ENCODE data around the gene ILDR1.
A peak's percentile ranks its signal among the peaks of the same experiment; 100 is the strongest.

ILDR1 gene

DNA sequence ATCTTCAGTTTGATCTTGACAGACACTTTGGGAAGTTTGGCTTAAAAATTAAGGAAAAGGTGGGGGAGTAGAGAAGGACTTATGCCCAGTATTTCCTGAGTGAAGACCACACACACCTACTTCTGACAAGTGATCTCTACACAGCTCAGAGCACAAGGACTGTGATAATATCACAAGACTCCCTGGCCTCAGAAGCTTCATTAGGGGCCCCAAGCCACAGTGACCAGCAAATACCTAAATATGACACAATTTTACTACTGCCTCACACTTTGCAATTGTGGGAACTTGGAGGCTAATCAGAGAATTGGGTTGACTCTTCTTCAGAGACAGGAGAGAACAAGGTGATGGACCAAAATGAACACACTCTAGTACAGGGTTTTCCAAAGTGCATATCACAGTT lies 2.6 kb downstream of the ILDR1 start:
- DNase-seq (ENCODE audit: low spot score) (no peak), FAIRE-seq (no peak)

DNA sequence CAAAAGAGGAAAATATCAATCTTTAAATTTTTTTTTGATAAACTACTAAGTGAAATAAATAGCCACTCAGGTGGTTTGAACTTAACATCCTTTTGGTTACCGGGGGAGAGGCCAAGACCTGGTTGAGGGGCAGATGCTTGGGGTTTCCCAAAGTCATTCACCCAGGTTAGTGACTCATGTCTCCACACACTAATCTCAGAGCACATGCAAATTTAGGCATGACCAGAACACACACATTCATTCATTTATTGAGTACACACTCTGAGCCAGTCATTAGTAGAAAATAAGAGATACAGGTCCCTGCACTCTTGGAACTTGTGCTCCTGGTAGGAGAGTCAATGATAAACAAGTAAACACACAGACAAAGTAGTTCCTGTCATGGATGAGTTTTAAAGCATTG lies 7.3 kb downstream of the ILDR1 start:
- DNase-seq (ENCODE audit: low spot score) (no peak), FAIRE-seq (no peak)

GRCh38 chr3:122013448-122013925 lies 8.6 kb downstream of the ILDR1 start:
- FAIRE-seq (no peak), DNase-seq (ENCODE audit: low spot score) (no peak)

DNA sequence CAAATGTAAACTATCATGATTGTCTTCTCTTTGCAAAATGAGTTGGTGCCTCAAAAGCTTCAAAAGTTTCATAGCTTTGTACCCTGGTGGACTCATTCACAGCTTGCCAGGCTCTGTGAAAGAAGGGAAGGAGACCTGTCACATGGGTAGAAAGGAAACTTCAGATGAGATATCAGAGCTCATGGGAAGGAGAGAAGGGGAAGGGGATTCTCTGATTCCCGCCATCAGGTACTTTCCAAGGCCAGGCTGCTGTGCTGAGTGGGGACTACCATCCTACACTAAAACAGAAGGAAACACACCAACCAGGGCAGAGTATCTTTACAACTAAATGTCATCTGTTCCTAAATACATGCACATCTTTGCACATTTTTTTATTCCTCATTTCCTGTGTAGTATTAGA lies 9.2 kb downstream of the ILDR1 start:
- FAIRE-seq: no peak

DNA sequence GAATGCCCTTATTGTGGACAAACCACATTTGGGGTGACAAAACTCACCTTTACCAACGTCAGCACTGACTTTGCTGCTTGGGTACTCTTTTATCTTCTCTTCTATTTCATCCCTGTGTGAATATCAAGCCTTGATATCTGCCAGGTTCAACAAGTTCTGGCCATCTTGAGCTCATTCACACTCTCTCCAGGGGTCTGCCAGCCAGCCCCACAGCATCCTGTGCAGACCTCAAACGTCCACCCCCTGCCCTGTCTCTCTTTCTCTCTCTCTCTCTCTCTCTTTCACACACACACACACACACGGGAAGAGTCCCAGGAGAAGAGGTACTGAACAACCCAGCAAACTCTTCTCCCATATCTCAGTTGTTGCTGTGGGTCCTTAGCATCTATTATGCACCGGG lies 10.7 kb downstream of the ILDR1 start:
- DNase-seq (ENCODE audit: low spot score) (no peak), FAIRE-seq (no peak)

More for the DNA sequence above, 9.2 kb downstream of the ILDR1 start:
- DNase-seq (ENCODE audit: low spot score): no peak

- FAIRE-seq (no peak), DNase-seq (ENCODE audit: low spot score) (no peak)
Measured at GRCh38 chr3:122010506-122010905, 11.5 kb downstream of the ILDR1 start.

DNA sequence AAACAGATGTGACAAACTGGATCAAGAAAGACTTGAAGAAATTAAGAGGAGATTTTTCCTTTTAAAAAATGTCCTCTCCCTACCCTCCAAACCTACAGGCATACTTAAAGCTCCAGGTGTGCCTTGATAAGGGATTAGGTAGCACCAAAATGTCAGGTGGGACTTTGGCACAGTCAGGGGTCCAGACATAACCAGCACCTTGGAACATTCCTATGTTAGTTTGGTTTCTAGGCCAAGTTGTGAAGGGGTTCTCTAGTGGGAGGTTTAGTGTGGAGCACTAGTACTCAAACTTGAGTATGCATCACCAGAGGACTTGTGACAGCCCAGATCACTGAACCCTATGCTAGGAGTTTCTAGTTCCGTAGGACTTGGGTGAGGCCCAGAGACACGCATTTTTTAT lies 13.9 kb downstream of the ILDR1 start:
- FAIRE-seq: no peak
- DNase-seq (ENCODE audit: low spot score): no peak

- FAIRE-seq (no peak), DNase-seq (ENCODE audit: low spot score) (no peak)
Measured at GRCh38 chr3:122006267-122006666, 15.8 kb downstream of the ILDR1 start.

DNA sequence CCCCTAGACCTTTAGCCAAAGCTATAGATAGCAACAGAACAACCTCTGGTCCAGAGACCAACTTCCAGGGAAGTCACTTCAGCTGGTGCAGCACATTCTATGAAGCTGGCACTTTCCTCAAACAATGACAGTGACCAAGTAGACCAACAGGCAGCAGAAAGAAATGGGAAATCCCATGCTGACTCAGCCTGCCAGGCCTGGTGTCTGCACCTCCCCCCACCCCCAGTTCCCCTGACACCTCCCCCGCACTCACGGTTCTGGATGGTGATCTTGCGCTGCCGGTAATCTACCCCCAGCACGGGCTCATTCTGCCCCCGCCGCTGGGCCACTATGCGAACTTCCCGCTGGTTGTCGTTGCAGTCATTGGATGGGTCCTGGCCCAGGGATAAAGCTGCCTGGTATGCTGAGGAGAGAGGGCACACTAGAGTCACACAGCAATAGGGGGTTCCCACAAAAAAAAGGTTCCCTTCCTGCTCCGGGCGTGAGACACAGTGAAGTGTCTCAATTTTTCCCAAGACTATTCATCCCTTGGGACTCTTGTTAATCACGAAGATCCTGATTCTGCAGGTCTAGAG lies 17.0 kb downstream of the ILDR1 start:
- DNase-seq (ENCODE audit: low spot score) (peak; percentile 54), FAIRE-seq (no peak)

- DNase-seq (ENCODE audit: low spot score): no peak
- FAIRE-seq: no peak
Measured at GRCh38 chr3:122004107-122004506, 17.9 kb downstream of the ILDR1 start.

DNA sequence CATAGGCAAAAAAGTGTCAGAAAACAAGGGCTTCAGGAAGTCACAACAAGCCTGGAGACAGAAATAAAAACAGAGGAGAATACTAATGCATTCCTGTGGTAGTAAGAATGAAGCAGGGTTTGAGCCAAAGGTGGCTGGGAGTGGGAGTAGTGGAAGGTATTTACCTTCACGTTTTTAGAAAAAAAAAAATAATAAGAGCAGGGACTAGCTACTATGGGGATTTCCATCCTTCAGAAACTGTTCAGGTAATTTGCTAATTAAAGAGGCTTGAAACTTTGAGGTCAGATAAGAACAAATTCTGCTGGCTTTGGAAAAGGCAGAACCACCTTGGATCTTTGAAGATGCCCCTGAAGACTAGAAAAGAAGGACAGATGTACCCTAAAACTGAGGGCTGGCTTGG lies 18.4 kb downstream of the ILDR1 start:
- FAIRE-seq: no peak
- DNase-seq (ENCODE audit: low spot score): no peak

DNA sequence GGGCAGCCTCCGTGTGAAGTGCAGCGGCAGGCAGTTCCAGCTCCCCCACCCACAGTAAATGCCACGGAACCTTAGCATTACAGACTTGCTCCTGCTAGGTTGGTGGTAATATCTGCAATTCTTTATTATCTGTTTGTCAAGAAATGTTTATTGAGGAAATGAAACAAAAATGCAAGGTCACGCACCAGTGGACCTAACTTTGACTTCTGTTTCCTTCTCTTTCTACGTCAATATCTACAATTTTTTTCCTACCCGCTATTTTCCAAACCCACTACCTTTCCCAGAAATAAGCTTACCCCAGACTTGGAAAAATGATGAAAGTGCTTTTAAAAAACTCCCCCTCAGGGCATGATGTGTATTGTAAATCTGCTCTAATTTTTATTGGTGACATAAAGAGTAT lies 18.9 kb downstream of the ILDR1 start:
- FAIRE-seq (no peak), DNase-seq (ENCODE audit: low spot score) (no peak)

DNA sequence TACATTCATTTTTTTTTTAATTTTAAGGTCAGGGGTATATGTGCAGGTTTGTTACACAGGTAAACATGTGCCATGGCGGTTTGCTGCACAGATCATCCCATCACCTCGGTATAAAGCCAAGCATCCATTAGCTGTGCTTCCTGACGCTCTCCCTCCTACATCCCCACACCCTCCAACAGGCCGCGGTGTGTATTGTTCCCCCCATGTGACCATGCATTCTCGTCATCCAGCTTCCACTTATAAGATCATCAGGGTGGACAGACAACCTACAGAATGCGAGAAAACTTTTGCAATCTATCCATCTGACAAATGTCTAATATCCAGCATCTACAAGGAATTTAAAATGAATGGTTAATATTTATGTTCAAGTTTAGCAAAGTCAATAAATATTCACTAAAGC lies 19.4 kb downstream of the ILDR1 start:
- FAIRE-seq (no peak), DNase-seq (ENCODE audit: low spot score) (no peak)

DNA sequence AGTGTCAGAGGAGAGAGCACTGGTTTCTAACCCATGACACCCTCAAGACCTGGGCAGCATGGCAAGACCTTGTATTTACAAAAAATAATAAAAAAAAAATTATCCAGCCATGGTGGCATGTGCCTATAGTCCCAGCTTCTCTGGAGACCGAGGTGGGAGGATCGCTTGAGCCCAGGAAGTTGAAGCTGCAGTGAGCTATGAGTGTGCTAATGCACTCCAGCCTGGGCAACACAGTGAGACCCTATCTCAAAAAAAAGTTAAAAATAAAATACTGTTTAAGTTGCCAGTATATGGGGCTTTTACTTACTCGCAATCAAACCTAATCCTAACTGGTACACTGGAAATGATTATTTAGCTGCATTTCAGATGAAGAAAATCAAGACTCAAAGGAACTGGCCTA lies 20.2 kb downstream of the ILDR1 start:
- no peak for DNase-seq (ENCODE audit: low spot score)

GRCh38 chr3:122000936-122001605 lies 21.0 kb downstream of the ILDR1 start:
- no peak for FAIRE-seq
- DNase-seq (ENCODE audit: low spot score): no peak

More for the DNA sequence above, 20.2 kb downstream of the ILDR1 start:
- no peak for FAIRE-seq

- FAIRE-seq: no peak
- no peak for DNase-seq (ENCODE audit: low spot score)
Measured at GRCh38 chr3:121999931-122000330, 22.1 kb downstream of the ILDR1 start.

DNA sequence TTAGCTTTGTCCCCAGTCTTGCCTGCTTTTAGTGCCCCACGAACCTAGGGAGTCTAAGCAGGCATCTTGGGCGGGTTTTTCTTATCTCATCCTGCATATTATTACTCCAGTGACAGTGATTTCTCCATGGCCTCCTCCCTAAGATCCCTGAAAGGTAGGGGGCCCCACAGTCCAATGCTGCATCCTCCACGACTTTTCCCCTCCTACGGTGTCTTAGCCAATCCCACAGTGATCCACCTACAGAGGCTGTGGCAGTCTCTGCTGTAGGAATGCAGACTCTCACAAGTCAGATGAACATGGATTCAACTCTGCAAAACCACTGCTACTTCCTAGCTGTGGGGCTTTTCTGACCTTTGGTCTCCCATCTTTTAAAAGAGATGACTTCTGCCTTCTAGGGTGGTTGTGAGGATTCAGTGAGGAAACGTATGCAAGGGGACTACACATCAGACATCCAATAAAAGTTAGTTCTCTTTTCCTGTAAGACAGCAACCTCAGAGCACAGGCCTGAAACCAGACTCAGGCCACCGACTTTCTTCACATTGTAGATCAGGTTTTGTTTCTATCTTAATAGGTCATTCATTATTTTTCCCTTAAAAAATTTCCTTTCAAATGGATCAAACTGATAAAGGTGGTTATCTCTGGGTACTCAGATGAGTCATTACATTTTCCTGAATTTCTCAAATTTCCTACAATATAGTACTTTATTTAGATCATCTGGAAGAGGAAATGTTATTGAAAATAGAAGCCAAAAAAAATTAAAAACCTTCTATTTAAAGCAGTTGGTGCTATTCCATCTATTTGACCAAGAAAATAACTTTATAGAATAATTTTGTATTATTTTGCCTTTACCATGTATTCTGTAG lies 23.2 kb downstream of the ILDR1 start:
- FAIRE-seq: no peak
- DNase-seq (ENCODE audit: low spot score): no peak

GRCh38 chr3:121998030-121998580 lies 23.9 kb downstream of the ILDR1 start:
- no peak for FAIRE-seq

GRCh38 chr3:121997372-121997771 lies 24.7 kb downstream of the ILDR1 start:
- no peak for FAIRE-seq

More at GRCh38 chr3:121998030-121998580, 23.9 kb downstream of the ILDR1 start:
- DNase-seq (ENCODE audit: low spot score): peak; percentile 52

GRCh38 chr3:121996441-121996840 lies 25.6 kb downstream of the ILDR1 start:
- DNase-seq (ENCODE audit: low spot score): no peak
- no peak for FAIRE-seq

More at GRCh38 chr3:121997372-121997771, 24.7 kb downstream of the ILDR1 start:
- no peak for DNase-seq (ENCODE audit: low spot score)

GRCh38 chr3:121995161-121996137 lies 26.6 kb downstream of the ILDR1 start:
- FAIRE-seq (no peak), DNase-seq (ENCODE audit: low spot score) (peak; percentile 77)
